Subcutaneous abdominal adipose tissue (tissue), 5 donors: ENCODE results near the gene SETD4.

Experiments used
- H3K27ac ChIP-seq: one replicate; pipeline ENCODE4 v1.7.0; 2013; ENCODE audit warnings: low read depth, mild to moderate bottlenecking, inconsistent platforms, low read length, moderate library complexity
- H3K27me3 ChIP-seq, 5 donors: one replicate each; pipeline ENCODE4 v1.7.0; 2013; ENCODE audit warnings: low read length in 5 of 5, inconsistent platforms in 1 of 5; ENCODE audit not compliant: control insufficient read depth in 5 of 5, insufficient read depth in 4 of 5
- H3K36me3 ChIP-seq, 5 donors: one replicate each; pipeline ENCODE4 v1.7.0; 2013; ENCODE audit warnings: low read length in 5 of 5; ENCODE audit not compliant: control insufficient read depth in 5 of 5, insufficient read depth in 5 of 5
- H3K4me1 ChIP-seq, 5 donors: one replicate each; pipeline ENCODE4 v1.7.0; 2013; ENCODE audit warnings: low read length in 5 of 5, mild to moderate bottlenecking in 3 of 5, moderate library complexity in 1 of 5; ENCODE audit not compliant: control insufficient read depth in 5 of 5, insufficient read depth in 5 of 5
- H3K4me3 ChIP-seq, 5 donors: one replicate each; pipeline ENCODE4 v1.7.0; 2013; ENCODE audit warnings: low read length in 5 of 5, low read depth in 1 of 5
- H3K9ac ChIP-seq, 5 donors: one replicate each; pipeline ENCODE4 v1.7.0; 2013; ENCODE audit warnings: low read length in 5 of 5, mild to moderate bottlenecking in 4 of 5, moderate library complexity in 3 of 5
- H3K9me3 ChIP-seq, 5 donors: one replicate each; pipeline ENCODE4 v1.7.0; 2013; ENCODE audit warnings: low read length in 5 of 5; ENCODE audit not compliant: control insufficient read depth in 5 of 5
- donor health status: healthy.
- donor health status: healthy.
- donor health status: healthy.
- donor health status: healthy.
- donor health status: healthy.

The SETD4 gene

DNA sequence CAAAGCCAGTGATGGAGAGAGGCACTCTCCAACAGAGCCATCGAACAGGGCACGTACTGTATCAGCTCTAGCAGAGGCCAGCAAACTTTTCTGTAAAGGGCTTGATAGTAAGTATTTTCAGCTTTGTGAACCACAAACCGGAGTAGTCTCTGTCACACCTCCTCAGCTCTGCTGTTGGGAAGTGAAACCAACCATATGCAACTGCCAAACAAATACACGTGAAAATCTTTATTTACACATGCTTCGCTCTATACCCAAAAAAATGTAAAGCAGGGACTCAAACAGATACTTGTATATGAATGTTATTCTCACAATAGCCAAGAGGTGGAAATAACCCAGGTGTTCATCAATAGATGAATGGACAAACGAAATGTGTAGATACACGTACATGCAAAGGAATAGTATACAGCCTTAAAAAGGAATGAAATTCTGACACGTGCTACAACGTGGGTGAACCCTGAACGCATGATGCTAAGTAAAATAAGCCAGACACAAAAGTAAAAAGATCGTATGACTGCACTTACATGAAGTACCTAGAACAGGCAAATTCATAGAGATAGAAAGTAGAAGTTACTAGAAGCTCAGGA lies 39.0 kb downstream of the SETD4 start:
- Histone ChIP-seq H3K9ac (no peak overlapping the region), H3K9me3 (no peaks in the 10 kb centered on the region), H3K27ac (no peak overlapping the region), H3K36me3 (no peaks in the 10 kb centered on the region), H3K4me1 (no peaks in the 10 kb centered on the region), H3K4me3 (no peak overlapping the region), H3K27me3 (no peaks in the 10 kb centered on the region)

DNA sequence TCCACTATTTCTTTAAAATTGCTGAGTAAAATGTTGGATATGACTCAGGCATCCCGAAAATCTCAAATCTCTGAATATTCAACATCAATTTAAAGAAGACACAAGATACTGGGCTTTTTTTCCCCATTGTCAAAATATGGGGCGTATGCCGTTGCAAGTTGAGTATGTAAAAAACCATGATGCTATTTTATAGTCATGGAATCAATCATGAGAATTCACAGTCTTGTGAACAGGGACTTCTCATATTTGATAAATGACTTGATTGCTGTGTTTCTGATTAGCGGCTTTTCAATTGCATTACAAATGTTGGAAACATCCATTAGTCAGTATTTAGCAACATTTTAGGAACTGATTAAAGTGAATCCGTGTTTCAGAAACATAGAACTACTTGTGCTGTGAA lies 45.3 kb downstream of the SETD4 start:
- Histone ChIP-seq H3K36me3 (no peaks in the 10 kb centered on the region), H3K27ac (no peak overlapping the region), H3K4me1 (peaks cover 0 to 6% (median 0%) of the 10 kb centered on the region in 5 donors), H3K9me3 (no peaks in the 10 kb centered on the region), H3K4me3 (no peak overlapping the region), H3K9ac (no peak overlapping the region), H3K27me3 (no peaks in the 10 kb centered on the region)

DNA sequence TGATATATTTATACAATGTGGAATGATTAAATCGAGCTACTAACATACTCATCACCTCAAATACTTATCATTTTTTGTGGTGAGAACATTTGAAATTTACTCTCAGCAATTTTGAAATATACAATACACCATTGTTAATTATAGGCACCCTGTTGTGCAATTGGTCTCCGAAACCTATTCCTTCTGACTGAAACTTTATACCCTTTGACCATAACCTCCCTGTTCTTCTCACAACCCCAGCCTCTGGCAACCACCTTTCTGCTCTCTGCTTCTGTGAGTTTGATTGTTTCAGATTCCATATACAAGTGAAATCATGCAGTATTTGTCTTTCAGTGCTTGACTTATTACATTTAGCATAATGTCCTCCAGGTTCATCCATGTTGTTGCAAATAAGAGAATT lies 49.5 kb downstream of the SETD4 start:
- Histone ChIP-seq H3K4me3 (no peak overlapping the region), H3K9me3 (no peaks in the 10 kb centered on the region), H3K27me3 (peaks cover 0 to 3% (median 0%) of the 10 kb centered on the region in 5 donors), H3K36me3 (no peaks in the 10 kb centered on the region), H3K27ac (no peak overlapping the region), H3K9ac (no peak overlapping the region), H3K4me1 (peaks cover 0 to 6% (median 0%) of the 10 kb centered on the region in 5 donors)

GRCh38 chr21:36008505-36008904 lies 51.8 kb downstream of the SETD4 start:
- Histone ChIP-seq H3K4me3 (no peak overlapping the region), H3K9me3 (no peaks in the 10 kb centered on the region), H3K27ac (no peak overlapping the region), H3K27me3 (peaks cover 0 to 7% (median 0%) of the 10 kb centered on the region in 5 donors), H3K36me3 (no peaks in the 10 kb centered on the region), H3K4me1 (no peaks in the 10 kb centered on the region), H3K9ac (no peak overlapping the region)

GRCh38 chr21:36005879-36006400 lies 54.4 kb downstream of the SETD4 start:
- H3K9ac ChIP-seq, result no peak overlapping the region
- H3K27me3 ChIP-seq, result peaks cover 0 to 7% (median 0%) of the 10 kb centered on the region in 5 donors
- no peak overlapping the region for H3K27ac ChIP-seq
- H3K4me1 ChIP-seq, result no peaks in the 10 kb centered on the region
- peaks cover 0 to 6% (median 0%) of the 10 kb centered on the region in 5 donors for H3K9me3 ChIP-seq
- peak overlapping the region in 2 of 5 donors; percentile 14 to 52 for H3K4me3 ChIP-seq
- no peaks in the 10 kb centered on the region for H3K36me3 ChIP-seq

- peak overlapping the region in 4 of 5 donors; percentile 9 to 52 (median 12) for H3K4me3 ChIP-seq
- no peak overlapping the region for H3K27ac ChIP-seq
- no peaks in the 10 kb centered on the region for H3K36me3 ChIP-seq
- H3K27me3 ChIP-seq, result peaks cover 0 to 7% (median 0%) of the 10 kb centered on the region in 5 donors
- H3K9me3 ChIP-seq, result peaks cover 0 to 6% (median 0%) of the 10 kb centered on the region in 5 donors
- no peak overlapping the region for H3K9ac ChIP-seq
- no peaks in the 10 kb centered on the region for H3K4me1 ChIP-seq
These were observed 55.3 kb downstream of the SETD4 start for GRCh38 chr21:36005018-36005417.

DNA sequence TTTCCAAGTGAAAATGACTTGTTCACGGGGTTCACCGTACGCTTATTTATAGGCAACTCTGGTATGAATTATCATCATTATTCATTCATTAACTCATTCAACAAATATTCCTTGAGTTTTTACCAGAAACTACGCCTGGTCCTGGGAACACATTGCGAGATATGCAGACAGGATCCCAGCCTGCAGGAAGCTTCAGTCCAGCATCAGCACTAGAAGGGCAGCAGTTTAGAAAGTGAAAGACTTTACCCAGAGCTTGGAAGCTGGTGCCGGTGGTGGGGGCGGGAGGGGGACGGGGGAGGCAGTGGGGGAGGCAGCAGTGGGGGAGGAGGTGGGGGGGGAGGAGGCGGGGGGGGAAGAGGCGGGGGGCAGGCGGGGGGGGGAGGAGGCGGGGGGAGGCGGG lies 55.9 kb downstream of the SETD4 start:
- H3K27me3 ChIP-seq, result peaks cover 0 to 7% (median 0%) of the 10 kb centered on the region in 5 donors
- no peak overlapping the region for H3K27ac ChIP-seq
- H3K4me1 ChIP-seq, result no peaks in the 10 kb centered on the region
- H3K4me3 ChIP-seq, result no peak overlapping the region
- H3K36me3 ChIP-seq, result no peaks in the 10 kb centered on the region
- H3K9me3 ChIP-seq, result peaks cover 0 to 6% (median 0%) of the 10 kb centered on the region in 5 donors
- H3K9ac ChIP-seq, result no peak overlapping the region

GRCh38 chr21:36003776-36004175 lies 56.5 kb downstream of the SETD4 start:
- Histone ChIP-seq H3K9me3 (peaks cover 0 to 6% (median 0%) of the 10 kb centered on the region in 5 donors), H3K9ac (no peak overlapping the region), H3K4me3 (no peak overlapping the region), H3K36me3 (no peaks in the 10 kb centered on the region), H3K4me1 (no peaks in the 10 kb centered on the region), H3K27ac (no peak overlapping the region), H3K27me3 (peaks cover 0 to 7% (median 0%) of the 10 kb centered on the region in 5 donors)

DNA sequence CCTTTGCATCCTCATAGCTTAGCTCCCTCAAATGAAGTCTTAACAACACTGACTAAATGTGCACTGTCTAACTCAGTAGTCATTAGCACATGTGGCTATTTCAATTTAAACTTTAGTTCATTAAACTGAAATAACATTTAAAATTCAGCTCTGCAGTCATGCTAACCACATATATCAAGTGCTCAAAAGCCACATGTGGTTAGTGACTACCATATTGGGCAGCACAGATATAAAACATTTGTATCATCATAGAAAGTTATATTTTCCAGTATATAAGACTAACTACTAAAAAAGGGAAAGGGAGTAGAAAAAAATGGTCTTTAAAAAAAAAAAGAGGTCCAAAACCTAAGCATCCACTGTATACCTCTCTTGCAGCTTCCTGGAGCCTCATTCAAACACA lies 64.1 kb downstream of the SETD4 start:
- H3K4me1 ChIP-seq, result no peaks in the 10 kb centered on the region
- H3K27me3 ChIP-seq, result peaks cover 3 to 18% (median 11%) of the 10 kb centered on the region in 5 donors
- H3K36me3 ChIP-seq, result no peaks in the 10 kb centered on the region
- H3K4me3 ChIP-seq, result no peak overlapping the region
- H3K9me3 ChIP-seq, result no peaks in the 10 kb centered on the region
- H3K9ac ChIP-seq, result no peak overlapping the region
- H3K27ac ChIP-seq, result no peak overlapping the region

DNA sequence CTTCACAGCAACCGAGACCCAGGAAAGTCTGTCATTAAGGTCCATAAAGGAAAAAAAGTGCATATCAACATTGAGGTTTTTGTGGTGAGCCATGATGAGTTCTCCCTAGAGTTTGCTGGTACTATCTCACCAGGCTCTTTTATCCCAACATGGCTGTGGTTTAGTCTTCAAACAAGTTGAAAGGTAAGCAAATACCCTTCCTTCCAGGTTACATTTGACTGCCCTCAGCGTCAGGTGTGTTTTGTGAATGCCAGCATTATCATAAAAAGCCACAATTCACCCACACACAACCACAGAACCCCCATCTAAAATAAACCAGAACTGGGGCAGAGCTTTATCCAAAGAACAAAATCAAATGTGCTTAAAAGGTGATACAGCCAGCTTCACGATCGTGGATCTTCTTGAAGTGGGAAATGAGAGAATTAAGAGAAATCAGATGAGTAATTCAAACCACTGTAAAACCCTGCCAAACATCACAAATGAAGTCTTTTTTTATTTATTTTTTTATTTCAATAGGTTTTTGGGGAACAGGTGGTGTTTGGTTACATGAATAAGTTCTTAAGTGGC lies 64.7 kb downstream of the SETD4 start:
- Histone ChIP-seq H3K4me1 (no peaks in the 10 kb centered on the region), H3K4me3 (no peak overlapping the region), H3K9ac (no peak overlapping the region), H3K27ac (no peak overlapping the region), H3K9me3 (no peaks in the 10 kb centered on the region), H3K27me3 (peaks cover 3 to 18% (median 11%) of the 10 kb centered on the region in 5 donors), H3K36me3 (no peaks in the 10 kb centered on the region)
